IMR-90 (cell line): Measurements from ENCODE around the gene HDAC9. TPM values are rescaled to one million over a fixed set of nuclear protein-coding genes. Genes with fewer than 3 reads are reported as not detected.

Source experiments
- ATAC-seq: fragments of 200-7000 bp; cut with Tn5 transposase; 2 replicates; pipeline ENCODE4 v1.9.1; 2020; ENCODE audit warnings: low read depth, mild to moderate bottlenecking, moderate library complexity
- BruUV-seq: library from RNA; stranded (reverse); fragments of 400-500 nt; replicated peaks from 2 replicates; lab custom pipeline; 2021; lab: Mats Ljungman, UMichigan
- CTCF ChIA-PET: fragments of 300-600 bp; formaldehyde crosslinking; extraction: SDS; loops from one replicate; lab custom pipeline; 2021; ENCODE audit warnings: antibody characterized with exemption; lab: Yijun Ruan, JAX
- POLR2A ChIA-PET: fragments of 300-600 bp; sonication (Branson Sonifier 250); formaldehyde crosslinking; loops from one replicate; lab custom pipeline; 2022; ENCODE audit warnings: antibody characterized with exemption; ENCODE audit not compliant: unreplicated experiment; lab: Charles Lee
- DNase-seq: peaks from one replicate; pipeline ENCODE4 v3.0.0; 2013
- H2AFZ ChIP-seq: replicated peaks from 2 replicates; pipeline ENCODE3; 2013; ENCODE audit warnings: low read length, mild to moderate bottlenecking; ENCODE audit not compliant: poor library complexity
- H2AK5ac ChIP-seq: 2 replicates; pipeline ENCODE4 v1.6.1; 2013; ENCODE audit warnings: low read depth, low read length, inconsistent platforms
- H2AK9ac ChIP-seq: replicated peaks from 2 replicates; pipeline ENCODE3; 2013; ENCODE audit warnings: mild to moderate bottlenecking, low read depth, low read length, moderate library complexity; ENCODE audit not compliant: poor library complexity
- H2BK120ac ChIP-seq: 2 replicates; pipeline ENCODE4 v1.6.1; 2013; ENCODE audit warnings: low read depth, low read length, inconsistent platforms
- H2BK15ac ChIP-seq: 3 replicates; pipeline ENCODE4 v1.6.1; 2013; ENCODE audit warnings: low read depth, low read length, inconsistent platforms
- H2BK20ac ChIP-seq: 2 replicates; pipeline ENCODE4 v1.6.1; 2013; ENCODE audit warnings: low read depth, mild to moderate bottlenecking, inconsistent platforms, low read length, moderate library complexity
- H2BK5ac ChIP-seq: 2 replicates; pipeline ENCODE4 v1.6.1; 2013; ENCODE audit warnings: mild to moderate bottlenecking, low read depth, low read length, inconsistent platforms; ENCODE audit not compliant: poor library complexity, severe bottlenecking
- H3K14ac ChIP-seq: replicated peaks from 2 replicates; pipeline ENCODE4 v1.6.1; 2013; ENCODE audit warnings: low read depth, low read length, inconsistent platforms
- H3K18ac ChIP-seq: 2 replicates; pipeline ENCODE4 v1.6.1; 2013; ENCODE audit warnings: low read depth, low read length, control low read depth
- H3K23ac ChIP-seq: 2 replicates; pipeline ENCODE4 v1.6.1; 2013; ENCODE audit warnings: low read depth, low read length, inconsistent platforms
- H3K27ac ChIP-seq: 2 replicates; pipeline ENCODE4 v1.5.1; 2013; ENCODE audit warnings: mild to moderate bottlenecking, control low read depth, low read length; ENCODE audit not compliant: insufficient read depth
- H3K27me3 ChIP-seq: 2 replicates; pipeline ENCODE4 v1.6.1; 2013; ENCODE audit warnings: low read length; ENCODE audit not compliant: control insufficient read depth, insufficient read depth
- H3K36me3 ChIP-seq: 2 replicates; pipeline ENCODE4 v1.6.1; 2013; ENCODE audit warnings: low read length, mixed read lengths; ENCODE audit not compliant: control insufficient read depth, insufficient read depth
- H3K4ac ChIP-seq: 2 replicates; pipeline ENCODE4 v1.6.1; 2013; ENCODE audit warnings: low read depth, low read length, inconsistent platforms
- H3K4me1 ChIP-seq: 2 replicates; pipeline ENCODE4 v1.6.1; 2013; ENCODE audit warnings: low read length, mixed read lengths; ENCODE audit not compliant: control insufficient read depth, insufficient read depth
- H3K4me2 ChIP-seq: 2 replicates; pipeline ENCODE4 v1.6.1; 2013; ENCODE audit warnings: low read depth, mild to moderate bottlenecking, control low read depth, low read length, moderate library complexity
- H3K4me3 ChIP-seq: 2 replicates; pipeline ENCODE4 v1.5.1; 2013; ENCODE audit warnings: low read depth, mild to moderate bottlenecking, control low read depth, low read length, moderate library complexity; ENCODE audit not compliant: insufficient read depth
- H3K56ac ChIP-seq: 2 replicates; pipeline ENCODE4 v1.6.1; 2013; ENCODE audit warnings: low read length, inconsistent platforms; ENCODE audit not compliant: insufficient read depth; ENCODE audit errors: extremely low read depth
- H3K79me1 ChIP-seq, 2 experiments: 2 replicates each; pipeline ENCODE4 v1.6.1; 2013; ENCODE audit warnings: low read length in 2 of 2, inconsistent platforms in 1 of 2, low read depth in 1 of 2
- H3K9ac ChIP-seq: 2 replicates; pipeline ENCODE4 v1.6.1; 2013; ENCODE audit warnings: low read depth, low read length, control low read depth
- H3K9me1 ChIP-seq: 2 replicates; pipeline ENCODE4 v1.6.1; 2013; ENCODE audit warnings: low read length, inconsistent platforms; ENCODE audit not compliant: insufficient read depth
- H3K9me3 ChIP-seq: 2 replicates; pipeline ENCODE4 v1.6.1; 2013; ENCODE audit warnings: low read length; ENCODE audit not compliant: control insufficient read depth, insufficient read depth
- H4K20me1 ChIP-seq: 2 replicates; pipeline ENCODE4 v1.6.1; 2013; ENCODE audit warnings: low read length, inconsistent platforms; ENCODE audit not compliant: insufficient read depth
- H4K5ac ChIP-seq: 2 replicates; pipeline ENCODE4 v1.6.1; 2013; ENCODE audit warnings: mild to moderate bottlenecking, low read depth, low read length, control low read depth
- H4K8ac ChIP-seq, 2 experiments: 2 replicates each; pipeline ENCODE4 v1.6.1; 2013; ENCODE audit warnings: low read depth in 2 of 2, low read length in 2 of 2, control low read depth in 1 of 2, inconsistent platforms in 1 of 2
- H4K91ac ChIP-seq: 2 replicates; pipeline ENCODE4 v1.6.1; 2013; ENCODE audit warnings: low read depth, low read length, inconsistent platforms; ENCODE audit not compliant: insufficient read depth
- BHLHE40 ChIP-seq: fragments of 150-350 bp; IDR thresholded peaks from 2 replicates; pipeline ENCODE4 v1.6.1; 2016; ENCODE audit warnings: mild to moderate bottlenecking, low read depth, low read length
- CEBPB ChIP-seq: IDR thresholded peaks from 2 replicates; pipeline ENCODE4 v1.6.1; 2012; ENCODE audit warnings: low read depth, low read length, improper control_type of control experiment
- CHD1 ChIP-seq: IDR thresholded peaks from 2 replicates; pipeline ENCODE4 v1.6.1; 2012; ENCODE audit warnings: low read depth, low read length, improper control_type of control experiment
- ELK1 ChIP-seq: fragments of 150-350 bp; IDR thresholded peaks from 2 replicates; pipeline ENCODE4 v1.6.1; 2016; ENCODE audit warnings: low read depth, mild to moderate bottlenecking, low read length, moderate library complexity, borderline replicate concordance
- FOS ChIP-seq: fragments of 150-350 bp; IDR thresholded peaks from 2 replicates; pipeline ENCODE4 v1.6.1; 2016; ENCODE audit warnings: low read depth, low read length
- MAFK ChIP-seq: IDR thresholded peaks from 2 replicates; pipeline ENCODE4 v1.6.1; 2012; ENCODE audit warnings: low read depth, low read length, improper control_type of control experiment
- MAZ ChIP-seq: IDR thresholded peaks from 2 replicates; pipeline ENCODE4 v1.6.1; 2012; ENCODE audit warnings: low read depth, mild to moderate bottlenecking, low read length, improper control_type of control experiment, moderate library complexity, borderline replicate concordance
- MXI1 ChIP-seq: IDR thresholded peaks from 2 replicates; pipeline ENCODE4 v1.6.1; 2012; ENCODE audit warnings: low read depth, mild to moderate bottlenecking, low read length, moderate library complexity, borderline replicate concordance
- NFE2L2 ChIP-seq: fragments of 150-350 bp; IDR thresholded peaks from 2 replicates; pipeline ENCODE4 v1.6.1; 2016; ENCODE audit warnings: low read depth, mild to moderate bottlenecking, low read length
- POLR2A ChIP-seq: IDR thresholded peaks from 2 replicates; pipeline ENCODE4 v1.6.1; 2012; ENCODE audit warnings: mild to moderate bottlenecking, low read depth, low read length
- RAD21 ChIP-seq: IDR thresholded peaks from 2 replicates; pipeline ENCODE4 v1.6.1; 2012; ENCODE audit warnings: low read length, improper control_type of control experiment
- RCOR1 ChIP-seq: IDR thresholded peaks from 2 replicates; pipeline ENCODE4 v1.6.1; 2012; ENCODE audit warnings: mild to moderate bottlenecking, low read length, improper control_type of control experiment; ENCODE audit not compliant: insufficient replicate concordance
- RFX5 ChIP-seq: IDR thresholded peaks from 2 replicates; pipeline ENCODE4 v1.8.0; 2012; ENCODE audit warnings: low read depth, mild to moderate bottlenecking, low read length, moderate library complexity
- SMC3 ChIP-seq: fragments of 150-350 bp; IDR thresholded peaks from 2 replicates; pipeline ENCODE4 v1.6.1; 2016; ENCODE audit warnings: low read depth, mild to moderate bottlenecking, antibody characterized with exemption, low read length, moderate library complexity
- USF2 ChIP-seq: fragments of 150-350 bp; IDR thresholded peaks from 2 replicates; pipeline ENCODE4 v1.6.1; 2017; ENCODE audit warnings: mild to moderate bottlenecking, antibody characterized with exemption, low read length, low read depth
- WGBS, 2 experiments: methylation state at CpG; one replicate each; pipeline versions ENCODE4 v1.1.5 to v1.1.7; 2013; ENCODE audit warnings: missing lambda C conversion rate in 2 of 2; ENCODE audit not compliant: insufficient read length in 1 of 2; ENCODE audit errors: extremely low coverage in 2 of 2; 5-methylcytosine and 5-hydroxymethylcytosine counted together
- dilution Hi-C: fragments of 300-500 bp; cut with HindIII; formaldehyde crosslinking; loops from one replicate; pipeline ENCODE4 v1.14.3; 2018; ENCODE audit warnings: low sequenced_read_pairs; ENCODE audit not compliant: unreplicated experiment
- in situ Hi-C: fragments of 300-500 bp; cut with MboI; formaldehyde crosslinking; loops from 3 replicates; pipeline ENCODE4 v1.14.3; 2019; ENCODE audit warnings: low sequenced_read_pairs, inconsistent platforms, mixed read lengths
- intact Hi-C: fragments of 100-400 bp; cut with micrococcal nuclease; formaldehyde crosslinking; loops from 2 replicates; pipeline ENCODE4 v1.10.0; 2022
- polyA plus RNA-seq, 3 experiments: library from polyadenylated mRNA; depleted of rRNA; stranded (reverse); fragments of >200 nt; gene quantifications; 2 replicates each; pipeline ENCODE4 v1.2.3, GENCODE V29; 2012; ENCODE audit warnings: low replicate concordance in 1 of 3
- total RNA-seq: library from RNA; depleted of rRNA; stranded (reverse); fragments of >200 nt; gene quantifications from 2 replicates; pipeline ENCODE4 v1.2.3, GENCODE V29; 2012
- TF ChIP-seq, protein P1 (sequence below): conservative IDR thresholded peaks from 2 replicates; pipeline ENCODE4 v1.5.1; 2012; ENCODE audit warnings: mild to moderate bottlenecking, low read depth, low read length, improper control_type of control experiment

The HDAC9 gene
- total and polyA plus RNA-seq, 2 of the 4 experiments (the other 2 are of a cell fraction): 4.3 to 24.7 TPM

DNA sequence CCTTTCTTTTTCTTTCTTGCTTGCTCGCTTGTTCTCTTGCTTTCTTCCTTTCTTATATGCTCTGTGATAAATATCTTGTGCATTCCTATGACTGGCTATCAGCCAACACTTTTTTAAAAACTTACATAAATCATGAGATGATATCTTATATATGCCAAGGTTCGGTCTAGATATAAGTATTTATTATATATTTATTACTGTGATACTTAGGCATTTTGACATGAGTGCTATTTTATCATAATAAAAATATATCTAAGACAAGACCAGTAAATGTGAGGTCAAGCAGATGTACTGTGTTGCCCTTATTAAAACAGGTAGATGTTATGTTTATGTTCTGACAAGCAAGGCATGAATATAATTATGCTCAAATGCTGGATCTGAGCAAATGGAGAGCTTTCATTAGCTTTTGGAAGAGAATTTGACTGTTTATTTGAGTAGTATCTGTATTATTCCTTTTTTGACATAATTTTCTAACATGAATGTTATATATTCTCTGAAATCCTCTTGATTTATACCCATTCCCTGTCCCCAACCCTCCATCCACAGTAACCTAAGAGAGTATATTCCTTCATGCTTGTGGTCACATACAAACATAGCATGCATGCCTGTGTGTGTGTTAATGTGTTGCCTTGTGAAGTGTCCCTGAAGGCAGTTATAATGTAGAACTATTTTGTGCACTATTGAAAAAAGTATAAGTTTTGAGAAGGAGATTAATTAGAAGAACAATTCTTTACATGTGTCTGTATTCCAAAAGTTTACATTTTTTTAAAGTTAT, 158.0 kb downstream of the HDAC9 start:
- in situ Hi-C loops (no loop called here), intact Hi-C loops (no loop called here), dilution Hi-C loops (no loop called here)
- ChIA-PET CTCF (no interaction called here), POLR2A (no interaction called here)
- no TSS peak for BruUV-seq
- Histone ChIP-seq H3K14ac (no peak overlapping the region), H3K36me3 (no peaks in the 10 kb centered on the region), H2AK5ac (no peak overlapping the region), H4K91ac (no peak overlapping the region), H2BK5ac (no peak overlapping the region), H3K56ac (no peak overlapping the region), H2BK15ac (no peak overlapping the region), H3K9me3 (no peaks in the 10 kb centered on the region), H2AFZ (no peak overlapping the region), H3K9ac (no peak overlapping the region), H3K27ac (no peak overlapping the region), H4K5ac (no peak overlapping the region), H4K20me1 (no peaks in the 10 kb centered on the region), H4K8ac (no peak overlapping the region), H2BK120ac (no peak overlapping the region), H3K79me1 (no peaks in the 10 kb centered on the region), H3K4ac (no peak overlapping the region), H3K18ac (no peak overlapping the region), H3K4me1 (peaks cover 4% of the 10 kb centered on the region), H3K4me3 (no peak overlapping the region), H3K9me1 (0 out of 2 replicates have a peak, but pooled peaks cover 3% of the 10 kb centered on the region), H3K27me3 (no peaks in the 10 kb centered on the region), H2AK9ac (no peak overlapping the region), H2BK20ac (no peak overlapping the region), H3K23ac (no peak overlapping the region), H3K4me2 (no peak overlapping the region)
- no peak for TF ChIP-seq MAZ
- TF ChIP-seq BHLHE40: no peak
- no peak for TF ChIP-seq RCOR1
- no peak for TF ChIP-seq SMC3
- no peak for TF ChIP-seq FOS
- TF ChIP-seq MAFK: no peak
- no peak for TF ChIP-seq CEBPB
- TF ChIP-seq RFX5: no peak
- TF ChIP-seq CHD1: no peak
- no peak for TF ChIP-seq POLR2A
- no peak for TF ChIP-seq NFE2L2
- no peak for TF ChIP-seq RAD21
- TF ChIP-seq USF2: no peak
- TF ChIP-seq, protein P1, sequence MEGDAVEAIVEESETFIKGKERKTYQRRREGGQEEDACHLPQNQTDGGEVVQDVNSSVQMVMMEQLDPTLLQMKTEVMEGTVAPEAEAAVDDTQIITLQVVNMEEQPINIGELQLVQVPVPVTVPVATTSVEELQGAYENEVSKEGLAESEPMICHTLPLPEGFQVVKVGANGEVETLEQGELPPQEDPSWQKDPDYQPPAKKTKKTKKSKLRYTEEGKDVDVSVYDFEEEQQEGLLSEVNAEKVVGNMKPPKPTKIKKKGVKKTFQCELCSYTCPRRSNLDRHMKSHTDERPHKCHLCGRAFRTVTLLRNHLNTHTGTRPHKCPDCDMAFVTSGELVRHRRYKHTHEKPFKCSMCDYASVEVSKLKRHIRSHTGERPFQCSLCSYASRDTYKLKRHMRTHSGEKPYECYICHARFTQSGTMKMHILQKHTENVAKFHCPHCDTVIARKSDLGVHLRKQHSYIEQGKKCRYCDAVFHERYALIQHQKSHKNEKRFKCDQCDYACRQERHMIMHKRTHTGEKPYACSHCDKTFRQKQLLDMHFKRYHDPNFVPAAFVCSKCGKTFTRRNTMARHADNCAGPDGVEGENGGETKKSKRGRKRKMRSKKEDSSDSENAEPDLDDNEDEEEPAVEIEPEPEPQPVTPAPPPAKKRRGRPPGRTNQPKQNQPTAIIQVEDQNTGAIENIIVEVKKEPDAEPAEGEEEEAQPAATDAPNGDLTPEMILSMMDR: no peak
- TF ChIP-seq MXI1: no peak
- TF ChIP-seq ELK1: no peak
- peak; percentile 42; the same call in 1 of the 2 replicates for ATAC-seq
- no peak for DNase-seq
- WGBS, 2 experiments: no CpG with 5 or more reads among the region's 2 CpGs
